ENCODE measurements around the gene CACNA2D1.

Gene CACNA2D1

DNA sequence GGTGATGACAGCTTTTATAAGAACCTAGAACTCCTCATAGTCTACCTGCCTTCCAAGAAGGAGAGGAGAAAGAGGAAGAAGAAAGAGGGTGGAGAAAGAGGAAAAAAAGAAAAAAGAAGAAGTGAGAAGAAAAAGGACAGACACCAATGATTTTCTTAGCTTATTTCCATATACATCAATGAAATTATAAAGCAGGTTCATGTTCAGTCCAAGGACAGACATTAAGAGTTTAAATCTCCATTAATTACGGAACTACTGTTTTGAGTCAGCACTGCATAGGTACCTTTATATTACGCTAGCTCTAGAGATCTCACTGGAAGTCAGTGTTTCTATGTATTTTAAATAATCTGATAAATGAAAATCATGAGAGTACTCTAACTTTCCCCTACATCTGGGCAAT is 364.8 kb downstream of the CACNA2D1 start:
- Histone ChIP-seq H3K9ac (ENCODE audit: low read length) (no peak overlapping the region), H2BK12ac (ENCODE audit: low read length in 2 of 2) (no peak overlapping the region), H3K23ac (ENCODE audit: low read length in 2 of 2) (no peak overlapping the region), H3K27ac (ENCODE audit: low read length, poor library complexity, severe bottlenecking) (no peak overlapping the region), H3K18ac (ENCODE audit: low read depth in 1 of 2, low read length in 2 of 2) (no peak overlapping the region), H4K8ac (ENCODE audit: low read length) (no peak overlapping the region), H3K9me3 (ENCODE audit: control insufficient read depth, low read length) (no peaks in the 10 kb centered on the region), H3K4ac (ENCODE audit: low read depth in 1 of 2, low read length in 2 of 2) (no peak overlapping the region), H2BK15ac (ENCODE audit: low read depth, poor library complexity, severe bottlenecking) (no peak overlapping the region), H3K14ac (ENCODE audit: low read length in 2 of 2) (no peak overlapping the region), H4K91ac (ENCODE audit: low read length) (no peak overlapping the region), H3K36me3 (ENCODE audit: control insufficient read depth in 1 of 2, insufficient read depth in 2 of 2, low read depth in 1 of 2, low read length in 2 of 2) (peaks cover 4 to 11% of the 10 kb centered on the region in 2 experiments), H2AK5ac (ENCODE audit: low read length, severe bottlenecking) (no peak overlapping the region), H3K27me3 (ENCODE audit: control insufficient read depth in 1 of 2, insufficient read depth in 1 of 2, low read length in 2 of 2) (no peaks in the 10 kb centered on the region), H2BK5ac (ENCODE audit: low read depth, low read length, poor library complexity, severe bottlenecking) (no peak overlapping the region), H2AFZ (ENCODE audit: low read depth, low read length) (no peak overlapping the region), H3K4me3 (ENCODE audit: insufficient read depth in 1 of 2, low read depth in 1 of 2, low read length in 2 of 2) (no peak overlapping the region), H3K4me1 (ENCODE audit: control insufficient read depth, insufficient read depth, low read depth, low read length) (no peaks in the 10 kb centered on the region), H2BK120ac (ENCODE audit: low read depth, low read length) (no peak overlapping the region), H3K4me2 (ENCODE audit: low read length, poor library complexity, severe bottlenecking) (no peak overlapping the region), H3K79me1 (replicated peaks; ENCODE audit: low read length, poor library complexity, severe bottlenecking) (no peaks in the 10 kb centered on the region)
- no CpG with 5 or more reads among the region's 2 CpGs for WGBS
- no peak for DNase-seq

GRCh38 chr7:82071468-82071867 is 372.1 kb downstream of the CACNA2D1 start:
- Histone ChIP-seq H2AK5ac (ENCODE audit: low read length, severe bottlenecking) (no peak overlapping the region), H3K18ac (ENCODE audit: low read depth in 1 of 2, low read length in 2 of 2) (no peak overlapping the region), H3K4me1 (ENCODE audit: control insufficient read depth, insufficient read depth, low read depth, low read length) (no peaks in the 10 kb centered on the region), H3K9ac (ENCODE audit: low read length) (no peak overlapping the region), H2BK12ac (ENCODE audit: low read length in 2 of 2) (no peak overlapping the region), H3K9me3 (ENCODE audit: control insufficient read depth, low read length) (no peaks in the 10 kb centered on the region), H3K27me3 (ENCODE audit: control insufficient read depth in 1 of 2, insufficient read depth in 1 of 2, low read length in 2 of 2) (no peaks in the 10 kb centered on the region), H3K79me1 (replicated peaks; ENCODE audit: low read length, poor library complexity, severe bottlenecking) (no peaks in the 10 kb centered on the region), H3K4me3 (ENCODE audit: insufficient read depth in 1 of 2, low read depth in 1 of 2, low read length in 2 of 2) (no peak overlapping the region), H3K4ac (ENCODE audit: low read depth in 1 of 2, low read length in 2 of 2) (no peak overlapping the region), H3K23ac (ENCODE audit: low read length in 2 of 2) (no peak overlapping the region), H3K4me2 (ENCODE audit: low read length, poor library complexity, severe bottlenecking) (no peak overlapping the region), H2BK120ac (ENCODE audit: low read depth, low read length) (no peak overlapping the region), H2BK5ac (ENCODE audit: low read depth, low read length, poor library complexity, severe bottlenecking) (no peak overlapping the region), H2BK15ac (ENCODE audit: low read depth, poor library complexity, severe bottlenecking) (no peak overlapping the region), H2AFZ (ENCODE audit: low read depth, low read length) (no peak overlapping the region), H3K36me3 (ENCODE audit: control insufficient read depth in 1 of 2, insufficient read depth in 2 of 2, low read depth in 1 of 2, low read length in 2 of 2) (peaks cover 0 to 2% of the 10 kb centered on the region in 2 experiments), H3K14ac (ENCODE audit: low read length in 2 of 2) (no peak overlapping the region), H3K27ac (ENCODE audit: low read length, poor library complexity, severe bottlenecking) (no peak overlapping the region), H4K8ac (ENCODE audit: low read length) (no peak overlapping the region), H4K91ac (ENCODE audit: low read length) (no peak overlapping the region)
- WGBS = 67% methylated on average over 2 of the region's 2 CpGs
- DNase-seq = no peak

- no peak overlapping the region for H3K9ac ChIP-seq (ENCODE audit: low read length)
- H2BK5ac ChIP-seq (ENCODE audit: low read depth, low read length, poor library complexity, severe bottlenecking) = no peak overlapping the region
- WGBS = 100% methylated on average over 1 of the region's 2 CpGs
- H3K4me1 ChIP-seq (ENCODE audit: control insufficient read depth, insufficient read depth, low read depth, low read length) = no peaks in the 10 kb centered on the region
- H4K91ac ChIP-seq (ENCODE audit: low read length) = no peak overlapping the region
- H2AK5ac ChIP-seq (ENCODE audit: low read length, severe bottlenecking) = no peak overlapping the region
- H2BK15ac ChIP-seq (ENCODE audit: low read depth, poor library complexity, severe bottlenecking) = no peak overlapping the region
- H3K23ac ChIP-seq (ENCODE audit: low read length in 2 of 2) = no peak overlapping the region
- no peak overlapping the region for H3K27ac ChIP-seq (ENCODE audit: low read length, poor library complexity, severe bottlenecking)
- no peak overlapping the region for H4K8ac ChIP-seq (ENCODE audit: low read length)
- peaks cover 2 to 9% of the 10 kb centered on the region in 2 experiments for H3K36me3 ChIP-seq (ENCODE audit: control insufficient read depth in 1 of 2, insufficient read depth in 2 of 2, low read depth in 1 of 2, low read length in 2 of 2)
- no peak overlapping the region for H3K4me2 ChIP-seq (ENCODE audit: low read length, poor library complexity, severe bottlenecking)
- H3K4ac ChIP-seq (ENCODE audit: low read depth in 1 of 2, low read length in 2 of 2) = no peak overlapping the region
- H3K18ac ChIP-seq (ENCODE audit: low read depth in 1 of 2, low read length in 2 of 2) = no peak overlapping the region
- H3K14ac ChIP-seq (ENCODE audit: low read length in 2 of 2) = no peak overlapping the region
- no peaks in the 10 kb centered on the region for H3K9me3 ChIP-seq (ENCODE audit: control insufficient read depth, low read length)
- H3K4me3 ChIP-seq (ENCODE audit: insufficient read depth in 1 of 2, low read depth in 1 of 2, low read length in 2 of 2) = no peak overlapping the region
- no peaks in the 10 kb centered on the region for H3K27me3 ChIP-seq (ENCODE audit: control insufficient read depth in 1 of 2, insufficient read depth in 1 of 2, low read length in 2 of 2)
- H2BK12ac ChIP-seq (ENCODE audit: low read length in 2 of 2) = no peak overlapping the region
- peak; percentile 12 for DNase-seq
- H2BK120ac ChIP-seq (ENCODE audit: low read depth, low read length) = no peak overlapping the region
- no peak overlapping the region for H2AFZ ChIP-seq (ENCODE audit: low read depth, low read length)
- no peaks in the 10 kb centered on the region for H3K79me1 ChIP-seq (replicated peaks; ENCODE audit: low read length, poor library complexity, severe bottlenecking)
Observed at GRCh38 chr7:82067628-82068264, 375.8 kb downstream of the CACNA2D1 start.

DNA sequence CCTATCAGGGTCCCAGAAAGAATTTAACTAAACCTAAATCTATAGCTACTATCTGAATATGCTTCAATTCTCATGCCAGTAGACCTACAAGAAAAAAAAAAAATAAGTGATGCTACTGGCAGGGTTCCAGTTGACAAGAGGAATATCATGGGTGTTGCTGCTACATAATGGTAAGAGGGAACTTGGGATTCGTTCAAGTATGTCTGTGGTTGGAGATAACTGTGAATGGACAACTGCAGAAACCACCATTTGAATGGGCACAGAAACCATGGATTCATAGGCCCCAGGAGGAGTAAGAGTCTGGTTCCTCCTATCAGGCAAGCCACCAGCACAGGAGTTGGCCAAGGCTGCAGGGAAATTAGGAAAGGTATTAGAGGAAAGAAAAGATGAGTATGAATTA is 386.1 kb downstream of the CACNA2D1 start:
- Histone ChIP-seq H3K27ac (ENCODE audit: low read length, poor library complexity, severe bottlenecking) (no peak overlapping the region), H2BK12ac (ENCODE audit: low read length in 2 of 2) (no peak overlapping the region), H3K23ac (ENCODE audit: low read length in 2 of 2) (no peak overlapping the region), H3K79me1 (replicated peaks; ENCODE audit: low read length, poor library complexity, severe bottlenecking) (no peaks in the 10 kb centered on the region), H3K9me3 (ENCODE audit: control insufficient read depth, low read length) (no peaks in the 10 kb centered on the region), H4K8ac (ENCODE audit: low read length) (no peak overlapping the region), H2BK5ac (ENCODE audit: low read depth, low read length, poor library complexity, severe bottlenecking) (no peak overlapping the region), H3K36me3 (ENCODE audit: control insufficient read depth in 1 of 2, insufficient read depth in 2 of 2, low read depth in 1 of 2, low read length in 2 of 2) (peaks cover 0 to 6% of the 10 kb centered on the region in 2 experiments), H2BK15ac (ENCODE audit: low read depth, poor library complexity, severe bottlenecking) (no peak overlapping the region), H3K4me3 (ENCODE audit: insufficient read depth in 1 of 2, low read depth in 1 of 2, low read length in 2 of 2) (no peak overlapping the region), H3K9ac (ENCODE audit: low read length) (no peak overlapping the region), H3K18ac (ENCODE audit: low read depth in 1 of 2, low read length in 2 of 2) (no peak overlapping the region), H3K27me3 (ENCODE audit: control insufficient read depth in 1 of 2, insufficient read depth in 1 of 2, low read length in 2 of 2) (no peaks in the 10 kb centered on the region), H3K14ac (ENCODE audit: low read length in 2 of 2) (no peak overlapping the region), H2AFZ (ENCODE audit: low read depth, low read length) (no peak overlapping the region), H3K4ac (ENCODE audit: low read depth in 1 of 2, low read length in 2 of 2) (no peak overlapping the region), H3K4me2 (ENCODE audit: low read length, poor library complexity, severe bottlenecking) (no peak overlapping the region), H2BK120ac (ENCODE audit: low read depth, low read length) (no peak overlapping the region), H2AK5ac (ENCODE audit: low read length, severe bottlenecking) (no peak overlapping the region), H3K4me1 (ENCODE audit: control insufficient read depth, insufficient read depth, low read depth, low read length) (no peaks in the 10 kb centered on the region), H4K91ac (ENCODE audit: low read length) (no peak overlapping the region)
- DNase-seq = no peak
- WGBS = 89% methylated on average over 1 of the region's 1 CpG
